ENCODE data around the gene DVL3.
A peak's percentile ranks its signal among the peaks of the same experiment; 100 is the strongest.
"Not testable (repeated sequence)": the region's sequence is repeated elsewhere in the genome, so short reads cannot be mapped to it uniquely, and the experiment has no call there.

Gene DVL3

GRCh38 chr3:184154885-184155643 is at the start of gene DVL3:
Gene DVL3 (plus strand): TSS chr3:184155377. CDS start chr3:184155636, 259 bp downstream.
- DNase-seq, result peak; percentile 87

DNA sequence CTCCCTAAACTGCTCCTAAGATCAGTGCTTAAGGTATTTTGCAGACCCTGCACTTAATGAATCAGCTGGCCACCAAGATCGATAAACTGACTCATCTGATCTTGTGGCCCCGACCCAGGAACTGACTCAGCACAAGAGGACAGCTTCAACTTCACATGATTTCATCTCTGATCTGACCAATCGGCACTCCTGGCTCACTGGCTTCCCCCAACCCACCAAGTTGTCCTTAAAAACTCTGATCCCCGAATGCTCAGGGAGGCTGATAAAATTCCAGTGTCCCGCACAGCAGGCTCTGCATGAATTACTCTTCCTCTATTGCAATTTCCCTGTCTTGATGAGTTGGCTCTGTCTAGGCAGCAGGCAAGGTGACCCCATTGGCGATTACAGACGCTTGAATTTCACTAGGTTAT is 44.9 kb upstream of the DVL3 start:
- DNase-seq, result no peak

DNA sequence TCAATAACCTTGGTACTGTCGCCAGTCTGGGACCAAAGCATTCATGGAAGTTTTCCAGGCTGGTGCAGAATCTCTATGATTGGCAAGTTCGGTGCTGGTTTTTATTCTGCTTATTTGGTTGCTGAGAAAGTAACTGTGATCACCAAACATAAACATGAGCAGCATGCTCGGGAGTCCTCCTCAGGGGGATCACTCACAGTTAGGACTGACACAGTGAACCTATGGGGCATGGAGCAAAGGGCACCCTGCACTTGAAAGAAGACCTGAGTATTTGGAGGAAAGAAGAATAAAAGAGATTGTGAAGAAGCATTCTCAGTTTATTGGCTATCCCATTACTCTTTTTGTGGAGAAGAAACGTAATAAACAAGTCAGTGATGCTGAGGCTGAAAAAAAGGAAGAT is 39.2 kb upstream of the DVL3 start:
- DNase-seq, result no peak

GRCh38 chr3:184117636-184118035 is 37.5 kb upstream of the DVL3 start:
- DNase-seq, result no peak

DNA sequence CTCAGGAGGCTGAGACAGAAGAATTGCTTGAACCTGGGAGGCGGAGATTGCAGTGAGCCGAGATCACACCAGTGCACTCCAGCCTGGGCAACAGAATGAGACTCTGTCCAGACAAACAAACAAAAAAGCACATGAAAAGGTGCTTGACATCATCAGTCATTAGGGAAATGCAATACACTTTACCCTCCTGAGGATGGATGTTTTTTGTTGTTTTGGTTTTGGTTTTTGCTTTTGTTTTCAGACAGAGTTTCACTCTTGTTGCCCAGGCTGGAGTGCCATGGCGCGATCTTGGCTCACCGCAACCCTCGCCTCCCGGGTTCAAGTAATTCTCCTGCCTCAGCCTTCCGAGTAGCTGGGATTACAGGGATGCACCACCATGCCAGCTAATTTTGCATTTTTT is 34.1 kb upstream of the DVL3 start:
- not testable (repeated sequence) for DNase-seq

- no peak for DNase-seq
Measured at GRCh38 chr3:184126006-184126405, 29.2 kb upstream of the DVL3 start.

DNA sequence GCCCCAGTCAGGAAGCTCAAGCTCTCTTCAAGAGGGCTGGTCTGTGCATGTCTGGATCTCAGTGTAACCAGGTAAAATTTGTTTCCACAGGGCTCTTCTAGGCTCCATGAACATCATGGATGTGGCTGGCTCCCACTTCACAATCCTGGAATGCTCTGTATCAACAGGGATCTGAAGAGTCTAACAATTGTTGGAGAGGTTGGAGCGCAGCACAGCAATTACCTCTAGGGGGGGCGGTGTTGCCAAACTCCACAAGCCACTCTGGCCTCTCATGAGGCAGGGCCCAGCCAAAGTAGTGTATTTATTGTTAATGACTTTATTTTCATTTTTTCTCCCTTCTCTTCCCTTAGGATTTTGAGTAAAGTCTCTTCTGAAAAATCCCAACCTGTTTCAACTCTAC is 26.2 kb upstream of the DVL3 start:
- no peak for DNase-seq

- DNase-seq, result no peak
Measured at GRCh38 chr3:184132945-184133344, 22.2 kb upstream of the DVL3 start.

DNA sequence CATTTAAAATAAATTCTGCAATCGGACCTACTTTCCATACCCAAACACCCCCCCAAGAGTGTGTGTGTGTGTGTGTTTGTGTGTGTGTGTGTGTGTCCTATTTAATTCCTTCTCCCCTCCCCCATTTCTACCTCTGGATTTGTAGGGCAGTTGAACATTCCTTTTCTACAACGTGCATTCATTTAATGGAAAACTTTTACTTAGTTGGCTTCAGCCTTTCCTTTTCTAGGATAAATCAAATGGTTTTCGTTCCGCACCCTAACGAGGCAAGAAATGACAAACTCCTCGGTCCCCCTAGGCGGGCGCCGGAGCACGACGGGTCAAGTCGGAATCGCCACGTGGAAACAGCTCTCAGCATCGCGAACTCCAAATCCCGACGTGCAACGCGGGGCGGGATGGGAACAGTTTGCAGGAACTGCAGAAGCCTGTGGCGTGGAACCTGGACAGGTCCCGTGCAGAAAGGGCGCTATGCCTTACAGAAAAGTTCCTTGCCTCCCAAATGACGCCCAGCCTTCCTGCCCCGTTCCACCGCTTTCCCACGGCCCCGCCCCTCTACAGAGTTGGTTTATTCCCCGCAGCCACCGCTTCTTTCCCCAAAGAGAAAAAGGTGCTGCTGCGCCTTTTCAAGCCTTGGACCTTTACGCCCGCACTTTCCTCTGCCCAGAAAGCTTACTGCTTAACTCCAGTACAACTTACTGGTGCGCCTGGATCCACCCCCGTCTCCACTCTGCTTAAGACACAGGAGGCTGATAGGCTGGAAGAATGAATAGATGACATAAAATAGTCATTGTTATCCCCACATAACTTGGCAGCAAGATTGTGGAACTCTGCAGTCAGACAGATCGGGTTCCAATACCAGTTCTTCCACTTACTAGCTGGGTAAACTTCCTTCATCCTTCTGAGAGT is 21.1 kb upstream of the DVL3 start:
- peak; percentile 81 for DNase-seq

GRCh38 chr3:184134746-184135148 is 20.4 kb upstream of the DVL3 start:
- DNase-seq, result no peak

DNA sequence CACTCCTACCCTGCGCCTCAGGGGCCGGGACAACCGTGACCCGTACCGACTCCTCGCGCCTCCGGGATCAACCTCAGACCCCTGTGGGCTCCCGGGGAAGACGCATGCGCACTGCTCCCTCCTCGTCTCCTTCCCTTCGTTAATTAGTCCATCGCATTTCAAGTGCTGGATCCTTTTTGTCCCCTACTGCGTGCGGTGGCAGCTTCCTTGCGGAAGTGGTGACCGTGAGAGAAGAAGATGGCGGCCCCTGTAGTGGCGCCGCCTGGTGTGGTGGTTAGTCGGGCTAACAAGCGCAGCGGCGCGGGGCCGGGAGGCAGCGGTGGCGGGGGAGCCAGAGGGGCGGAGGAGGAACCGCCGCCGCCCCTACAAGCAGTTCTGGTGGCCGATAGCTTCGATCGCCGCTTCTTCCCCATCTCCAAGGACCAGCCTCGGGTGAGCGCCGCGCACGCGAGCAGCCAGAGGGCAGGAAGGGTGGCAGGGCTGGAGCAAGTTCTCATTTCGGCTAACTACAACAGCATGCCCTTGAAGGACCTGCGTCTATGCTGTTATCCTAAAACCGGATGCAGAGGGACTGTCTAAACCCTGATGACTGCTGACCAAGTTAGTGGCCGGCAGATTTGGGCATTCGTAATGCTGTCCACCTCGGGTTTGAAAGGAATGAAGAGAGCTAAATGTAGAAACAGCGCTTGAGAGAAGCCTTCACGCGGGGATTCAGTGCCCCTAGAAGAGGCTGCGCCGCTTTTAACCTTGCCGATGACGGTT is 19.8 kb upstream of the DVL3 start, which contains the start of gene EIF2B5:
TSS of gene EIF2B5 (plus strand) at position 210 of the 762 bp plus-strand sequence. CDS start at position 238, 28 bp downstream.
- DNase-seq, result peak; percentile 94

DNA sequence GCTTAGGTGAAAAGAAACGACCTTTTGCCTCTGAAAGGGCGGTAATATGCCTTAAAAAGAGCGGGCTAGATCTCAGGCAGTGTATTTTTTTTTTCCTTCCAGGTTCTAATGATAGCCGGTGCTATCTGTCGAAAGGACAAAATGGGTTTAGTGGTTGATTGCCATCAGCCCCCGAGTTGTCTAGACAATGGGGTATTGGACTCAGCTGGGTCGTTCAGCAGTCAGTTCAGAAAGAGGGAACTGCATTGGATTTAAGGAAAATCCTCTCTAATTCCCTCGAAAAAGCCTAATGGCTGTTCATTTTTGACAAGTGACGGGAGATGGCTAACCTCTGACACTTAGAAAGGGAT is 19.3 kb upstream of the DVL3 start:
- DNase-seq, result no peak

DNA sequence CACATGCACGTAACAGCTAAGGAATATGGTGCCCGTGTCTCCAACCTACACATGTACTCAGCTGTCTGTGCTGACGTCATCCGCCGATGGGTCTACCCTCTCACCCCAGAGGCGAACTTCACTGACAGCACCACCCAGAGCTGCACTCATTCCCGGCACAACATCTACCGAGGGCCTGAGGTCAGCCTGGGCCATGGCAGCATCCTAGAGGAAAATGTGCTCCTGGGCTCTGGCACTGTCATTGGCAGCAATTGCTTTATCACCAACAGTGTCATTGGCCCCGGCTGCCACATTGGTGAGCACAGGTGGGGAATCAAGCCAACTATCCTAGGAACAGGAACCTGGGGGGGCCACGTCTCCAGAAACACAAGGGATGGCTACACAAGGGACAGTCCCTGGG is 14.7 kb upstream of the DVL3 start:
- DNase-seq, result no peak

DNA sequence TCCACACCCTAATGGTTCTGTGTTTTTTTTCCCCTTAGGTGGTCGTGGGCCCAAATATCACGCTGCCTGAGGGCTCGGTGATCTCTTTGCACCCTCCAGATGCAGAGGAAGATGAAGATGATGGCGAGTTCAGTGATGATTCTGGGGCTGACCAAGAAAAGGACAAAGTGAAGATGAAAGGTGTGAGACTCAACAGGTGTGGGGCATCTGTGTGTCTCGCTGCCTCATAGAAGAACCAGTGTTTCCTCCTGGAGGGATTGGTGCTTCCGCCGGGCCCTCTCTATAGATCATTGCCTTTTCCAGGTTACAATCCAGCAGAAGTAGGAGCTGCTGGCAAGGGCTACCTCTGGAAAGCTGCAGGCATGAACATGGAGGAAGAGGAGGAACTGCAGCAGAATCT is 13.0 kb upstream of the DVL3 start:
- DNase-seq, result no peak

DNA sequence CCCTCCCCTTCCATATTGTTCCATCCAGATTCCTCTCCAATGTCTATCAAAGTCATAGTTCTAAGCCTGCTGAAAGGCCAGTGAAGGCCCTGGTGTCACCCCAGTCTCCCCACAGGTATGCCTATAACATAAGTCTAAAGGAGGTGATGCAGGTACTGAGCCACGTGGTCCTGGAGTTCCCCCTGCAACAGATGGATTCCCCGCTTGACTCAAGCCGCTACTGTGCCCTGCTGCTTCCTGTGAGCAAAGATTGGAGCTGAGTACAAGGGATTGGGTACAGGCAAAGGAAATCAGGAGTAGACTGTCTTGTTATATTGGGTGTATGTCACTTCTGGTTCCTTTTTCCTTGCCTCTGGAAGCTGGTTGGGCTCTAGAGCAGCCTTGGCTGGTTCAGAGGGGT is 11.8 kb upstream of the DVL3 start:
- DNase-seq, result no peak

GRCh38 chr3:184144505-184144904 is 10.7 kb upstream of the DVL3 start:
- DNase-seq, result no peak

- no peak for DNase-seq
Measured at GRCh38 chr3:184145111-184145524, 10.1 kb upstream of the DVL3 start.

DNA sequence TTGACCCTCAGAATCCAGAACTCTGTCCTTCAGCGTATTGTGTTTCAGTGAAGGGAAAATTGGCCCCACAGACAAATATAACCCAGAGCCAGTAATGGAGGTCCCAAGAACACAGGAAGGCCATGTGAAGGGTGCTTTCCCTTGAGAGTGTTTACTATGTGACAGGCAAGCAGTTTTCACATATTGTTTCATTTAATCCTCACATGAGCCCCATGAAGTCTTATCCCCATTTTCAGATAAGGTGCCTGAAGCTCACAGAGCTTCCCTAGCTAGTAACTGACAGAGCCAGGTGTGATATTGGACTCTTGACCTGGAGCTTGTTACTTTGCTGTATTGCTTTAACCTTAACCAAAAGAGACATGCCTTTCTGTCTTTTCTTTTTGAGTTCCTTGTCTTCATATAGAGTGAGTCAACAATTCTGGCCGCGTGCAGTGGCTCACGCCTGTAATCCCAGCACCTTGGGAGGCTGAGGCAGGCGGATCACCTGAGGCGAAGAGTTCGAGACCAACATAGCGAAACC is 9.4 kb upstream of the DVL3 start:
- DNase-seq, result no peak

DNA sequence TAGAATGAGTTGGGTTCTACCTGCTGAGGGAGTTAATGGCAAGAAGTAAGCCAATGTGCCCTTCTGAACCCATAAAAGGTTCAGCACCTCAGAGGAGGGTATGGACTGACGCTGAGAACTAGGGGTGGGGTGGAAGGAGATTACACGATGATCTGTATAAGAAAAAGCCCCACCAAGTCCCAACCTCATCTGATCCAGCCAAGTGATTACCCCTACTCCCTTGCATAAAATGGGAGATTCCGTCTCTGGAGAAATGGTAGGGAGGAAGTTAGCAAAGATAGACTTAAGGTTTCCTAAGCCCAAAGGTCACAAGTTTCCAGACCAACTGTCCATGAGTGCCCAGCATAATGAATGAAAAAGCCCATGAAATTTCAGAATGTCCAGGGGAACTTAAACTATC is 7.1 kb upstream of the DVL3 start:
- DNase-seq, result no peak

DNA sequence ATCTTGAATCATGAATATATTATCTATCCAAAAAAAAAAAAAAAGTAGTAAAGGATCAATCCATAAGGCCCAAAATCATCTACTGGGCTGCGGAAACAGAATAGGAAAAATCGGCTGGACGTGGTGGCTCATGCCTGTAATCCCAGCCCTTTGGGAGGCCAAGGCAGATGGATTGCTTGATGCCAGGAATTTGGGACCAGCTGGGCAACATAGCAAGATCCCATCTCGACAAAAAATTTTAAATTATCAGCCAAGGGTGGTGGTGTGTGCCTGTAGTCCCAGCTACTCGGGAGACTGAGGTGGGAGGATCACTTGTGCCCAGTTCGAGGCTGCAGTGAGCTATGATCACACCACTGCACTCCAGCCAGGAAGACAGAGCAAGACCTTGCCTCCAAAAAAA is 6.1 kb upstream of the DVL3 start:
- DNase-seq, result no peak

DNA sequence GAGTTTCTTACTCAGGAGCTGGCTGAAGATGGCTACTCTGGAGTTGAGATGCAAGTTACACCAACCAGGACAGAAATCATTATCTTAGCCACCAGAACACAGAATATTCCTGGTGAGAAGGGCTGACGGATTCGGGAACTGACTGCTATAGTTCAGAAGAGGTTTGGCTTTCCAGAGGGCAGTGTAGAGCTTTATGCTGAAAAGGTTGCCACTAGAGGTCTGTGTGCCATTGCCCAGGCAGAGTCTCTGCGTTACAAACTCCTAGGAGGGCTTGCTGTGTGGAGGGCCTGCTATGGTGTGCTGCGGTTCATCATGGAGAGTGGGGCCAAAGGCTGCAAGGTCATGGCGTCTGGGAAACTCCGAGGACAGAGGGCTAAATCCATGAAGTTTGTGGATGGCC is 5.4 kb upstream of the DVL3 start:
- DNase-seq, result not testable (repeated sequence)

DNA sequence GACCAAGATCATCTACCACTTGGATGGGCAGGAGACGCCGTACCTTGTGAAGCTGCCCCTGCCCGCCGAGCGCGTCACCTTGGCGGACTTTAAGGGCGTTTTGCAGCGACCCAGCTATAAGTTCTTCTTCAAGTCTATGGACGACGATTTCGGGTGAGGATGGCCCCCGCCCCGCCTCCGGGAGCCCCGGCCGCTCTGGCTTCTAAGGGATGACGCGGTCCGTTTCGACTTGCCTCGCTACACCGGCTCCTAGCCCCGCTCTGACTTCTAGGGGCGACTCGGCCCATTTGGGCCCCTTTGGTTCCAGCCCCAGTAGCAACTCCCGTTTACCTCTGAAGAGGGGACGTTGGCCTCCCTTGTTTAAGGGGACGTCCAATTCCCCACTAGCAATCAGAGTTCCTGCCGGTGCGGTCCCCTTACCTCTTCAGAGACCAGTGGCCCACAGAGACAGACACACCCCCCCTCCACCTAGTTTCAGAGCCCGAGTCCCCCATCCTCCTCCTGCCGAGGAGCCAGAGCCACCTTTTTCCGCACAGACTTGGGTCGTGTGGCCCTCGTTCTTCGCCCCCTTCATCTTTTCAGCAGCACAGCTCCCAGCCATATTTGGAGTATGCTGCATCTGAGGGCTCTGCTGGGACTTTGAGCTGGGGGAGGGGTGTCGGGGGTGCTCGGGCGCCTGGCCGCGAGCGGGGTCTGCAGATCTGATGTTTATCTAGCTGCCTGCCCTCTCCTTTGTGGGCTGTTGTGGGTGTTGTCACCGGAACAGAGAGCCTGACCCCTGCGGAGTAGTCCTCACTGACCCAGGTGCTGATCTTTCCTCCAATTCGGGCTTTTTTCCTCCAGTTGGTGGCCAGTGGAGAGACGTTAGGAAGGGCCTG is 706 bp downstream of the DVL3 start:
- peak; percentile 77 for DNase-seq

Measured in retina (tissue), 1 donor.